AG09309 (cell line): ENCODE results near the gene PRCC.

Source experiments
- DNase-seq: peaks from one replicate; pipeline ENCODE4 v3.0.0-alpha.2; 2010; ENCODE audit warnings: low read depth
- H3K4me3 ChIP-seq: 2 replicates; pipeline ENCODE4 v1.5.1; 2011; ENCODE audit warnings: mild to moderate bottlenecking, low read depth, low read length, moderate library complexity; ENCODE audit not compliant: control insufficient read depth
- TF ChIP-seq, protein P1 (sequence below): IDR thresholded peaks from 2 replicates; pipeline ENCODE4 v1.5.1; 2011; ENCODE audit warnings: mild to moderate bottlenecking, low read depth, low read length, inconsistent platforms; ENCODE audit not compliant: insufficient read depth, control insufficient read depth; ENCODE audit errors: missing control alignments

Gene PRCC

DNA sequence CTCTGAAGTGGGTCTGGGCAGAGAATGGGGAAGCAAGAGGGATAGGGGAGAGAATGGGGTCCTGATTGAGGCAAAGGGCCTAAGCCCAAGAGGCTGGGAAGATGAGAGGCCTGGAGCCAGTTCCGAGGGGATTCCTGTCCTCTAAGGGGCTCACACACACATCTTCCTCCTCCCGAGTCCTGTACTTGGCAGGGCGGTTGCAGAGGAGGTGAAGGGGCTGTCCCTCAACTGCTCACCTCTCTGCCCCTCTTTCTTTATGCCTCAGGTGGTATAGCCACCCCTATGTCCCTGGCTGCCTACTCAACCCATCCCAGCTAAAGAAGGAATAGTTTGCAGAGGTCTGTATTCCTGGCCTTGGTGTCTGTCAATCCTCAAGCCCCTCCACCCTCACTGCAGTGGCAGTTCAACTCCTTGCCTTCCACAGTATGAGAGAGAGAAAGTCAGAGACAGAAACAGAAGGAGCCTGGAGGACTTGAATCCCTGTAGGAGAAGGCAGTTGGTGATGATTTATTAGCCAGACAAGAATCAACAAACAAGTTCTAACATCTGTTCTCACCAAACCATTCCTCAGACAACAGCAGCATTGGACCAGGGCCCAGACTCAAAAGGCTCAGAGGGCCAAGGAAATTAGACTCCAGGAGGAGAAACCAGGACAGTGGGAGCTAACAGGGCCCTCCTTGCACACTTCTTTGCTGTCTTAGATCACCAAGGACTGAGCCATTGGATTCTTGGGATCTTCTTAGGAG, 38.6 kb downstream of the PRCC start:
- no peak overlapping the region for H3K4me3 ChIP-seq
- peak; percentile 89 for DNase-seq
- TF ChIP-seq, protein P1, sequence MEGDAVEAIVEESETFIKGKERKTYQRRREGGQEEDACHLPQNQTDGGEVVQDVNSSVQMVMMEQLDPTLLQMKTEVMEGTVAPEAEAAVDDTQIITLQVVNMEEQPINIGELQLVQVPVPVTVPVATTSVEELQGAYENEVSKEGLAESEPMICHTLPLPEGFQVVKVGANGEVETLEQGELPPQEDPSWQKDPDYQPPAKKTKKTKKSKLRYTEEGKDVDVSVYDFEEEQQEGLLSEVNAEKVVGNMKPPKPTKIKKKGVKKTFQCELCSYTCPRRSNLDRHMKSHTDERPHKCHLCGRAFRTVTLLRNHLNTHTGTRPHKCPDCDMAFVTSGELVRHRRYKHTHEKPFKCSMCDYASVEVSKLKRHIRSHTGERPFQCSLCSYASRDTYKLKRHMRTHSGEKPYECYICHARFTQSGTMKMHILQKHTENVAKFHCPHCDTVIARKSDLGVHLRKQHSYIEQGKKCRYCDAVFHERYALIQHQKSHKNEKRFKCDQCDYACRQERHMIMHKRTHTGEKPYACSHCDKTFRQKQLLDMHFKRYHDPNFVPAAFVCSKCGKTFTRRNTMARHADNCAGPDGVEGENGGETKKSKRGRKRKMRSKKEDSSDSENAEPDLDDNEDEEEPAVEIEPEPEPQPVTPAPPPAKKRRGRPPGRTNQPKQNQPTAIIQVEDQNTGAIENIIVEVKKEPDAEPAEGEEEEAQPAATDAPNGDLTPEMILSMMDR, result no peak

DNA sequence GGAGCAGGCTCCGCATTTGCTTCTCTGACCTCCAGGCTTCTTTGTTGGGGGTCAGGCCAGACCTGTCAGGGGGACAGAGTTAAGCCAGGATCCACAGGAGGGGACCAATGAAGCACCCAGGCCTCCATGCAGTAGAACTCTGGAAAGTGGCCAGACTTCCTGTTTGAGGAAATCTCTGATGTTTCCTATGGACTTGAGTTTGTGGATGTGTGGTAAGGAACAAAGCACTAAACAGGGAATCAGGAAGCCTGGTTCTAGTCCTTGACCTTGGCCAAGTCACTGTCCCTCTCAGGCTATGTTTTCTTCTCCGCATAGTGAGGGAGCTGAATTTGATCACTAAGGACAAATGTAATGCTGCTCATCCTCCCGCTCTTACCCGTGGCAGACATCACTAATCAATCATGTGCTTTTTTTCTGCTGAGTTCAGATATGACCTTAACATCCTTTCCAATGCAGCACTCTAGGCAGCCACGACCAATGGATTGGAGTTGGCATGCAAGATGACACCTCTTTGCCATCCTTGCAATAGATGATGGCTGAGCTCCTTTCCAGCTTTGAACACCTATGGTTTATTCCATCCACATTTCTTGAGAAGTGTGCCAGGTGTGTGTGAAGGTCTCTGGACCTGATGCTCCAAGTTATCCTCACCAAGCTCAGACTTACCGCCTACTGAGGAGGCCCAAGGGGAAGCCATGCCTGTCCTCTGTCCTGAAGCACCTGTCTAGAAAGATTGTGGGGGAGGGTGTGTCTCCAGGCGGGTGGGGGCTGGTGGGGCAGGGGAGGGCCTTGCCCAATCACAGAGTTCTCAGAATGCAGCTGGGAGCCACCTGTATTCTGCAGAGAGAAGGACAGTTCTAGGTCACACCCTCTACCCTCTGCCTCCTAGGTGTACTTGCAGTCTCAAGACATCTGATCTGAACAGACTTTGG, 39.4 kb downstream of the PRCC start:
- DNase-seq, result no peak
- TF ChIP-seq, protein P1, result no peak
- H3K4me3 ChIP-seq, result no peak overlapping the region

DNA sequence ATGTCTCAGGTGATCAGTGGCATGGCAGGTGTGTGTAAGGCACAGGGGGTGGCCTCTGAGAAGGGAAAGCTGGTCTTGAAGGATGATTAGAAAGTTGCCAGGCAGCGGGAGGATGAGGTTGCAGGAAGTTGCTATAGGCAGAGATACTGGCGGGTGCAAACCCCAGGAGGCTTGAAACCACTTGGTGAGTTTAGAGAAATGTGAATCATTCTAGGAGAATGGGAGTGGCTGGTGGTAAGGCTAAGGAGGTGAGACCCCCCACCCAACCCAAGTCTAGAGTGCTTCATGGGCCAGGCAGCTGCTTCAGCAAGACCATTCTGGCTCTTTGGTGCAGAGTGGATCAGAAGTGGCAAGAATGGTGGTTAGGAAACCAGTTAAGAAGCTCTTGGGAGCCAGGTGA, 40.3 kb downstream of the PRCC start:
- TF ChIP-seq, protein P1, result no peak
- no peak for DNase-seq
- H3K4me3 ChIP-seq, result no peak overlapping the region

DNA sequence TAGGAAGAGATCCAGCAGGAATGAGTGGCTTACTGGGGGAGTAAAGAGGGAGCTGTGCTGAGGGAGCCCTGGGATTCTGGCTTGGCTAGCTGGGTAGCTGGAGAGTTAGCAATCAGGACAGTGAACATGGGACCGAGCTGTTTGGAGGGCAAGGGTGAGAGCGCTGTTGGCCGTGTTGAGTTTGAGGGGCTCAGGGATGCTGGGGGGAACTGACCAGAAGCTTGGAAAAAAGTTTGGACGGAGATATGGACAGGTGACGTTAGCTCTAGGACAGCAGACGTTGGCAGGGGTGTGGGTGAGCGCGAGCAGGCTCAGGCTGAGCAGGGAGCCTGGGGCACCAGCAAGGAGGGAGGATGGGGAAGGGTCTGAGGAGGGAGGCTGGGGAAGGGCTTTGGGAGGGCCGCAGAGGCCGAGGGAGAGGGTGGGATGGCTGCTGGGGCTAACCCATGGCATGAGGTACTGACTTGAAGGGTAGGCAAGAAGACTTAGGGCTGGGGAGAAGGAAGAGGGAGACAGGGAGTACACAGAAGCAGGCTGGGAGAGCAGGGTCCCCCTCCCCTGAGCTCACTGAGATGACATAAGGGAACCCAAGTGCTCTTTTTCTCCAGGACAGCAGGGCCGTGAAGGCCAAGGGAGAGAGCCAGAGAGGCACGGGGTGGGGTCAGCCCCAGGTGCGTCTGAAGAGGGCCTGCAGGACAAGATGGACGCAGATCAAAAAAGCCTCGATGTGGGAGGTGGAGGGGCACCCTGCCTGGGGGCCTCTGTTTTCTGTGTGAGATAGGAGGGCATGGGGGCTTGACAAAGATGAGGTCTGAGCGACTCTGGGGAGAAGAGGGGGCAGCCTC, 41.1 kb downstream of the PRCC start:
- no peak overlapping the region for H3K4me3 ChIP-seq
- DNase-seq, result no peak
- TF ChIP-seq, protein P1, result no peak

DNA sequence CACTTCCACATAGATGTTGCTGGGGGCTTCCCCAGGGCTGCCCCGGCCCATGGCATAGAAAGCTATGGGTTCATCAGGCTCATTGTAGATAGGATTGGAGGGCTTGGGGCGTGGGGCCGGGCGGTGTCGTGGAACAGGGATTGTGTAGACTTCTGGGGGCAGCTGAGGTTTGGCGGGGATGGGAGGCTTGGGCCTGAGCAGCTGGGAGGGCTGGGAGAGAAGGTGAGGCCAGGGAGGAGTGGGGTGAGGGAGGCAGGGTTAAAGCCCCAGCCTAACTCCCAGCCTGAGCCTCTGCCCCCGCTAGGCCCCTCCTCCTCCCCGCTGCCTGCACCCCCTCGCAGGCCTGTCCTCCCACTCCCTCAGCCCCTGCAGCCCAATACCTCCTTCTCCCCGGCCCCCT, 41.9 kb downstream of the PRCC start:
- H3K4me3 ChIP-seq, result no peak overlapping the region
- TF ChIP-seq, protein P1, result no peak
- DNase-seq, result no peak

DNA sequence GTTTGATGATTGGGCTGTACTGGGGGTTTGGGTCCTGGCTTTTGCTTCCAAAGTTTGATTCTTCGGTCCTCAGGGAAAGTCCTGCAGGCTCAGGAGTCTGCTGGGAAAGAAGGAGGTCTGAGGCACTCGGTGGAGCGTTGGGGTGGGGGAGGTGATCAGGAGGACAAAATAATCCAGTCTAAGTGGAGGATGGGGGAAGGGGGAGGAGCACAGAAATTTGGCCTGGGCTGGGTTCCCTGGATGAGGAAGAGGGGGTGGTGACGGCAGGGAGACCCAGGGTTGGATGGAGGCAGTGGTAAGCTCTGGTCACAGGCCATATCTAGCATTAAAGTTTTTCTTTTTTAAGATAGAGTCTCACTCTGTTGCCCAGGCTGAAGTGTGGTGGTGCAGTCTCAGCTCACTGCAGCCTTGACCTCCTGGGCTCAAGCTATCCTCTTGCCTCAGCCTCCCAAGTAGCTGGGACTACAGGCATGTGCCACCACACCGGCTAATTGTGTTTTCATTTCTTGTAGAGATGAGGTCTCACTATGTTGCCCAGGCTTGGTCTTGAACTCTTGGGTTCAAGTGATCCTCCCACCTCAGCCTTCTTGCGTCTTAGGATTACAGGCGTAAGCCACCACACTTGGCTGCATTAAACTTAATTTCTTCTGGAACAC, 42.5 kb downstream of the PRCC start:
- TF ChIP-seq, protein P1, result no peak
- H3K4me3 ChIP-seq, result no peak overlapping the region
- DNase-seq, result no peak
